Stimulated activated memory B cell treated with anti-CD40 and anti-IgM and Interleukin-4, amounts not matched to agents 10 μg/mL and 1 μg/mL and 100 μg/mL, for 72 hours (primary cell): Measurements from ENCODE around the gene BABAM2.

Experiments
- ATAC-seq: fragments of 150-1000 bp; cut with Tn5 transposase; 2 replicates; pipeline ENCODE4 v1.10.0; 2021
- H3K27ac Mint-ChIP-seq: one replicate; pipeline ENCODE4 v1.8.0; 2022; ENCODE audit warnings: mild to moderate bottlenecking, mixed read lengths
- H3K27me3 Mint-ChIP-seq: one replicate; pipeline ENCODE4 v1.8.0; 2022; ENCODE audit warnings: mixed read lengths
- H3K36me3 Mint-ChIP-seq: one replicate; pipeline ENCODE4 v1.8.0; 2022; ENCODE audit warnings: mixed read lengths
- H3K4me1 Mint-ChIP-seq: one replicate; pipeline ENCODE4 v1.8.0; 2022; ENCODE audit warnings: mixed read lengths
- H3K4me3 Mint-ChIP-seq: one replicate; pipeline ENCODE4 v1.8.0; 2022; ENCODE audit warnings: mild to moderate bottlenecking, moderate library complexity, mixed read lengths
- H3K9me3 Mint-ChIP-seq: one replicate; pipeline ENCODE4 v1.8.0; 2022; ENCODE audit warnings: mixed read lengths

BABAM2 gene

GRCh38 chr2:28311660-28312249 lies 421.2 kb downstream of the BABAM2 start:
- ATAC-seq, result no peak
- Mint-ChIP-seq H3K4me1 (peaks cover 5% of the 10 kb centered on the region), H3K27ac (no peak overlapping the region), H3K9me3 (no peaks in the 10 kb centered on the region), H3K36me3 (peaks cover 40% of the 10 kb centered on the region), H3K27me3 (no peaks in the 10 kb centered on the region), H3K4me3 (no peak overlapping the region)

DNA sequence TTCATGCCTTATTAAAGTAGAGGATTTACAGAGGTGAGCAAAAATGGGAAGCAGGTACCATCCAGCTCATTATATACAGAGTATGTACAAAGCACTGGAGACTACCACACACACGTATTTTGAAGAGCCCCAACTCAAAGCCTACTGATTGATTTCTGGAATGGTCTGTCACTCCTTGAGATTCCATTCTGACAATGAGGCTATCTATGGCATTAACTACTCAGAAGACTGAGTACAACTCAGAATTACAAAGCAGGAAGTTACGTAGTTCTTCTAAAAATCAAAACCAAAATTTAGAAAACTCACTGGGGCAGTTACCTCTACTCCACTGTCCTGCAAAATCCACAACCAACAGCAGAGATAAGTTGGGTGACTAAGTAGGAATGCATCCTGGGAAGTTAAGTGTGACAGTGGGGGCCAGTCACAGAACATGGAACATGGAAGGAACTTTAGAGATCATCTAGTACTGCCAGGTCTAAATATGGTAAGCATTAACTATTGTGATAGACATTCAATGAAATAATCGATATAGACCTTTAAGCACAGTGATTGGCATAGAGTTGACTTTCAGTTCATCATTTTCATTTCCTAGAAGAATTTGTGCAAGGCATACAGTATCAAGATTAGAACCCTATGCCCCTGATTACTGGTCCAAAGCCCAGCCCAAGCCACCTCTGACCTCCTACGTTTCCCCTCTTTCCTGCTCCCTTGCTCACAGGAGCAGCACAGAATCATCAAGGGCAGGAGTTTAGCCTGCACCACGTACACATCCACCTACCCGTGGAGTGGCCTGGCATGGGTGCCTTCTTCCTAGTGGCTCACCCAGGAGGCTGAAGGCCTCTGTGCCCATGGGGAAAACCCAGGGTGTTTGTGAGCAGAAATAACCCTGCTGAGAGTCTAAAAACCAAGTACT lies 422.0 kb downstream of the BABAM2 start:
- Mint-ChIP-seq H3K4me1 (peaks cover 5% of the 10 kb centered on the region), H3K36me3 (peaks cover 40% of the 10 kb centered on the region), H3K27me3 (no peaks in the 10 kb centered on the region), H3K27ac (no peak overlapping the region), H3K9me3 (no peaks in the 10 kb centered on the region), H3K4me3 (no peak overlapping the region)
- ATAC-seq, result no peak

- ATAC-seq, result no peak
- Mint-ChIP-seq H3K27ac (no peak overlapping the region), H3K9me3 (no peaks in the 10 kb centered on the region), H3K4me3 (no peak overlapping the region), H3K4me1 (peaks cover 5% of the 10 kb centered on the region), H3K27me3 (no peaks in the 10 kb centered on the region), H3K36me3 (peaks cover 40% of the 10 kb centered on the region)
These were observed 422.8 kb downstream of the BABAM2 start for GRCh38 chr2:28313220-28313784.

DNA sequence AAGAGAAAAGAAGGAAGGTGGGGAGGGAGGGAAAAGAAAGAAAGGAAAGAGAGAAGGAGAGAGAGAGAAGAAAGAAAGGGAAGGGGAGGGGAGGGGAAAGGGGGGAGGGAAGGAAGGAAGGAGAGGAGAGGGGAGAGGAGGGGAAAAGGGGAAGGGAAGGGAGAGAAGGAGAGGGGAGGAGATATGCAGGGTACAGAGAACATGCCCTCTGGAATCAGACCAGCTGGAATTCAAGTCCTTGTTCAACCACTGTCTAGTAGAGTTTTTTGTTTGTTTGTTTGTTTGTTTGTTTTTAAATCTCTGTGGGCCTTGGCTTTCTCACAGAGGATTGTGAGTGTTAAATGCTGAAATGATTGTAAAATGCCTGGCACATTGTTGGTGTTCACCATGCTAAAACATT lies 424.4 kb downstream of the BABAM2 start:
- H3K36me3 Mint-ChIP-seq, result peaks cover 25% of the 10 kb centered on the region
- H3K27ac Mint-ChIP-seq, result no peak overlapping the region
- no peaks in the 10 kb centered on the region for H3K27me3 Mint-ChIP-seq
- H3K9me3 Mint-ChIP-seq, result no peaks in the 10 kb centered on the region
- H3K4me1 Mint-ChIP-seq, result peaks cover 5% of the 10 kb centered on the region
- no peak for ATAC-seq
- no peak overlapping the region for H3K4me3 Mint-ChIP-seq

DNA sequence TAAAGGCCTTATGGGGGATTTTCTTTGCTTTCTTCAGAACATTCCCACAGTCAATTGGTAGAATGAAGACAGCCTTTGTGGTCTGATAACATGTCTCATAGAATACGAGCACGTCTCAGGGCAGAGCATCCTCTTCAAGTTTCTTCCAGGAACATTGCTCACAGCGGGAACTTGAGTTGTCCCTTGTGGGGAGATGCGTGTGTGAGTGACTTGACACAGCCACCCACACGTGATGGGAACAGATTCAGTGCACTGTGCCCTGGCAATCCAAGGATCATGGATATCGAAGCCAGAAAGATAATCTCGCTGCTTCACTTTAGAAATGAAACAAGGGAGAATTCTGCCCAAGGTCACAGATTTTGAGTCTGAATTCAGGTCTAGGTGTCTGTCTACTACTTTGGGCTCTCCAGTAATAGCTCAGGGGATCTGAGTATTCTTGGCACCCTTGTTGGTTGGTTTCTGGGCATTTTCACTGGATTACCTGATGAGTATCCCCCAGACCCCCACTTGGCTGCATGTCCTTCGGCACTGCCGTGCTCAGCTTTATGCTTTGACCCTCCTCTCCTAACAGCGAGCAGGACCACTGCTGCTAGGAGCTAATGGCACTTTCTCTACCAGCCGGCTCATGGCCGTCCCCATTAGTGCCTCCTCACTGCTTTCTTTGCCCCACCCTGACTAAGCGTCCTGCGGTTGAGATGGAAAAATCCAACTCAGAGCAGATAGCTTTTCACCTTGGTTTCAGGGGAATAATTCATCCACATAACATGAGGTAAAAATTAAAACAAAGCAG lies 426.2 kb downstream of the BABAM2 start:
- H3K27me3 Mint-ChIP-seq, result no peaks in the 10 kb centered on the region
- H3K27ac Mint-ChIP-seq, result no peak overlapping the region
- H3K9me3 Mint-ChIP-seq, result no peaks in the 10 kb centered on the region
- H3K4me1 Mint-ChIP-seq, result peaks cover 5% of the 10 kb centered on the region
- no peak overlapping the region for H3K4me3 Mint-ChIP-seq
- ATAC-seq, result no peak
- H3K36me3 Mint-ChIP-seq, result peaks cover 18% of the 10 kb centered on the region

DNA sequence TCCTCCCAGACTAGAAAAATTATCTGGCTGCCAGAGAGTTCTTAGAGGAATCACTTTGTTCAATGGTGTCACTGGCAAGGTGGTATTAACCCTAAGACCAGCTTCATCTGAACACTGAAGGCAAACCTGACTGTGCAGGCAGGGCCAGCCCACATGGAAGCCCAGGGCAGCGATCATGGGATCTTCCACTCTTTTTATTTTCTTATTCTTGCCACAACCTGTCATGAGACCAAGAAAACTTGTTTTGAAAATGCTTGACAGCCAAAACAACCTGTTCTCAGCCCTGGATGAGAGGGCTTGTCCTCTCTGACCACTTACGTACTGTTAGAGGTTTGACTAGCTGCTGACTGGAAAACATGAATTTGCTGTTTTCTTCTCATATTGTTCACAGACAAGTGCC lies 426.9 kb downstream of the BABAM2 start:
- Mint-ChIP-seq H3K27me3 (no peaks in the 10 kb centered on the region), H3K27ac (peak overlapping the region; percentile 18), H3K4me1 (peaks cover 5% of the 10 kb centered on the region), H3K9me3 (no peaks in the 10 kb centered on the region), H3K36me3 (peaks cover 18% of the 10 kb centered on the region), H3K4me3 (no peak overlapping the region)
- no peak for ATAC-seq

DNA sequence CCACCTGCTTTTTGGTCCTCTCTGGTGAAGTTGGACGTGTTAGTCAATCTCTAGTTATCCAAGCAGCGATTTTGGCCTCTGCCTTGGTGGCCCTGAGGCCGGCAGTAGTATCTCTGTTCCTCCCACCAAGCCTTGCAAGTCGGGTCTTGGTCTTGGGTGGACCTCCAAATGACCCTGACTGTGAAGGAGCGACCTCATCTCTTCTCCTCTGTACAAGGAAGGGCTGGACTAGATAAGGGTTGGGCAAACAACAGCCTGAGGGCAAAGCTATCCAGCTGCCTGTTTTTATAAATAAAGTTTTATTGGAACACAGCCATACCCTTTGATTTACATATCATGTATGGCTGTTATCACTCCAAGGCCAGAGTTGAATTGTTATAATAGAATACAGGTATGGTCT lies 427.5 kb downstream of the BABAM2 start:
- Mint-ChIP-seq H3K9me3 (no peaks in the 10 kb centered on the region), H3K36me3 (peaks cover 17% of the 10 kb centered on the region), H3K4me3 (no peak overlapping the region), H3K27me3 (no peaks in the 10 kb centered on the region), H3K27ac (peak overlapping the region; percentile 18), H3K4me1 (peaks cover 2% of the 10 kb centered on the region)
- ATAC-seq, result no peak

DNA sequence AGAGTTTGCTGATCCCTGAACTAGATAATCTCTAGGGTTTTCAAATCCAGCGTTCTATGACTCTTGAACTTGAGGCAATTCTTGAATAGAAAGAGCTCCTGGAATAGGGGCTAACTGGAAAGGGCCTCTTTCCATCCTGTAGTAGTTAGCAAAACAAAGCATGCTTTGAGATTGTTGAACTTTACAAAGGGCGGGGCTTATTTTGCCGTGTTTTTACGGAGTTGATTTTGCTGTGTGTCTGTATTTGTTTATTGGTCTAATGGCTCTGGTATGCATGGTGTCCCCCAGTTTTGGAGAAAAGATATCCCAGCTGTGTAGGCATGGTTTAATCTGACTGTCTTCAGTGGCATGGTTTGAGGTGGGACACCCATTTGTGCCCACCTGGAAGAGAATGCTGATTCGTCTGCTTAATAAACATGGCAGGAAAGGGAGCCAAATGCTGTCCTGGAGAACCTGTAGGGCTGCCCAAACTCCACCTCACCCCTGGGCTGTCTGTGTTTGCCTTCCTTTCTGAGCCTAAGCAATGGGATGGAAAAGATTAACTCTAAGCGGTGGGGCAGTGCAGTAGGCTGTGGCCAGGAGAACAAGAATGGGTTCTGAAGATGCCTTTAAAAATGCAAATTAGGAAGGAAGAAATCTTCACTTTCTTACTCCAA lies 428.1 kb downstream of the BABAM2 start:
- no peak for ATAC-seq

DNA sequence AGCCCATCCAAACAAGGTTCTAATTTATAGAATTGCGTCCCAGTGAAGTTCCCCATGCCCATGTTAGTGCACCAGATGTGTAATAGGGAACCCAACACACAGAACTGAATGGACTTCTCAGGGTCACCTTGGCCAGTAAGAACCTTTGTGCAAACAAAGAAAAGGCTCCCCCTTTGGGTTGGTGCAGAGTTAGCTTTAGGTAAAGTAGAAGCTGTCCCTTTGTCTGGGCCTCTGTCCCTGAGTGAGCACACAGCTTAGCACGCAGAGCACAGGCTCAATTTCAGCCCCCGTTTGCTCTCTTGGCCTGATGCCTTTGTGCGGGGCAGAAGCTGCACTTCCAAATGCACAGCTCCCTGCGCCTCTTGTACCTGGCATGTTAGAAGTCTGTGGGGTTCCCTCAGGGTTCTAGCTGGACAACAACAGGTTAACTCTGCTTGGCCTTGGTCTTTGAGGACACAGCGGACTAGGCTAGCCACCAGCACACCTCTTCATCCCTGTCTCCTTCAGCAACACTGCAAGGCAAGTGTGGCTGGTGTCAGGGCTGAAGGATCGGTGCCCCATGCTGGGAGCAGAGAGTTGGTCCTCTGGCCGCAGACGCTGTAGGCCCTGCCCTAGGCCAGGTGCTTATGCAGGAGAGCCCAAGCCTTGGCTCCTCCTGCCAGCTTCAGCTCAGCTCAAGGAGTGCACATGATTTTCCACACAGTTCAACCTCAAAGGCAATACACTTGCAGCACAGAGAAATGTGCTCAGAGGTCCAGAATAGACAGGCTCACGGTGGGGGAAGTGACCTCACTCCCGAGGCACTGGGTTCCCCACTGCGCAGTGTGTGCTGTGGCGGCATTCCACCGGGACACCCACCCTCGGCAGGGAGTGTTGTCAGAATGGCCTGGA lies 428.8 kb downstream of the BABAM2 start:
- no peak for ATAC-seq
- Mint-ChIP-seq H3K9me3 (no peaks in the 10 kb centered on the region), H3K4me1 (no peaks in the 10 kb centered on the region), H3K36me3 (peaks cover 17% of the 10 kb centered on the region), H3K4me3 (no peak overlapping the region), H3K27me3 (no peaks in the 10 kb centered on the region), H3K27ac (no peak overlapping the region)

More for the DNA sequence above, 428.1 kb downstream of the BABAM2 start:
- no peak overlapping the region for H3K4me3 Mint-ChIP-seq
- no peaks in the 10 kb centered on the region for H3K27me3 Mint-ChIP-seq
- H3K4me1 Mint-ChIP-seq, result no peaks in the 10 kb centered on the region
- peaks cover 17% of the 10 kb centered on the region for H3K36me3 Mint-ChIP-seq
- H3K27ac Mint-ChIP-seq, result no peak overlapping the region
- no peaks in the 10 kb centered on the region for H3K9me3 Mint-ChIP-seq

DNA sequence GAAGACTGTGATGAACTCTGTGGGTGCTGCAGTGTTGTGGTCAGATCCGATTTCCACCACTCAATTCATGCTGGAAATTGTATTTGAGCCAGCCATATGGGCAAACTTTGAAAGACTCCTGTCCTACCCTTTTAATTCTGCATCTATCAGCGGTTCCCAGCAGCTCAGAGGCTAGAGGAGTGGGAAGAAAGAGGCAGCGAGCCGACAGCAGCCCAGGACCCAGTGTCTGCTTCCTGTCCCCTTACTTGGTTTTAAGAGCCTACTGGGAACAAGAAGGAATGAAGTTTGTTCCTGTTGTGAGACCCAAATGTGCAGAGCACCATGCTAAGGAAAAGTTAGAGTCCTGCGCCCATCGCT lies 429.5 kb downstream of the BABAM2 start:
- Mint-ChIP-seq H3K9me3 (no peaks in the 10 kb centered on the region), H3K36me3 (peaks cover 11% of the 10 kb centered on the region), H3K4me1 (peaks cover 1% of the 10 kb centered on the region), H3K27ac (no peak overlapping the region), H3K4me3 (no peak overlapping the region), H3K27me3 (no peaks in the 10 kb centered on the region)
- no peak for ATAC-seq

DNA sequence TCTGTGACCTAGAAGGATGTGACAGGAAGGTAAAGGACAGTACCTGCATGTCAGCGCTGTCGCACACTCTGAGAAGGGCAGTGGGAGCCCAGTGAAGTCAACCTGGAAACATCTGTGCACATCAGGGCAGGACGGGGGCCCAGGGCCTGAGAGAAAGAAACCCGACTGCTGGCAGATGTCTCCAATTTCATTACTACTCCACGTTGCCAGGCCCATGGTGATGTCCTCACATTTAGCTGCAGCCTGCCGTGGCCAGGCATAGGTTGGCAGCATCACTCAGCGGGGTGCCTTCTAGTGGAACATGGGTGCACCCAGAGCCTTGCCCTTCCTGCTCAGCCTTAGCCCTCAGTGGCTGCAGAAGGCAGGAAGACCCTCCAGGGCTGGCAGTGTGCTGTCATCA lies 429.8 kb downstream of the BABAM2 start:
- Mint-ChIP-seq H3K9me3 (no peaks in the 10 kb centered on the region), H3K36me3 (peaks cover 10% of the 10 kb centered on the region), H3K27ac (no peak overlapping the region), H3K4me3 (no peak overlapping the region), H3K27me3 (no peaks in the 10 kb centered on the region), H3K4me1 (peaks cover 5% of the 10 kb centered on the region)
- ATAC-seq, result no peak

DNA sequence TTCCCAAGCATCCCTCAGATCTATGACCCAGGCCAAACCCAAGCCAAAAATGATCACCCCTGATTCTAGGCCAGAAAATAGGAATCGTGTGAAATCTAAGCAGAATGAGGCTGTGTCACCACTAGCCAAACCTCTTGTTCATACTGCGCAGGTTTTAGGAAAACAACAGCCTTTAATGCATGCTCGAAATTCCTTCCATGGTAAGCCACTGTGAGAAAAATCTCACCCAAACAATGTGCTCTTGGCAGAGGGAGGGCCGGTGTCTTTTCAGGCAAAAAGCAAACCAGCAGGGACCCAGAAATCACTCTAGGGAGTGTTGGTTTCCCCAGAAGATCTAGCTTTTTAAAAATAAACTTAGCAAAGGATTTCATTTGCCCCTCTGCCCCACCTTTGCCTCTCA lies 430.9 kb downstream of the BABAM2 start:
- peaks cover 10% of the 10 kb centered on the region for H3K36me3 Mint-ChIP-seq
- no peak overlapping the region for H3K27ac Mint-ChIP-seq
- H3K27me3 Mint-ChIP-seq, result no peaks in the 10 kb centered on the region
- no peak for ATAC-seq
- peaks cover 15% of the 10 kb centered on the region for H3K4me1 Mint-ChIP-seq
- H3K4me3 Mint-ChIP-seq, result no peak overlapping the region
- no peaks in the 10 kb centered on the region for H3K9me3 Mint-ChIP-seq

- no peak overlapping the region for H3K4me3 Mint-ChIP-seq
- no peak overlapping the region for H3K27ac Mint-ChIP-seq
- no peaks in the 10 kb centered on the region for H3K27me3 Mint-ChIP-seq
- peaks cover 22% of the 10 kb centered on the region for H3K4me1 Mint-ChIP-seq
- H3K9me3 Mint-ChIP-seq, result no peaks in the 10 kb centered on the region
- H3K36me3 Mint-ChIP-seq, result peaks cover 10% of the 10 kb centered on the region
- no peak for ATAC-seq
These were observed 431.5 kb downstream of the BABAM2 start for GRCh38 chr2:28322051-28322450.

GRCh38 chr2:28322456-28322855 lies 431.9 kb downstream of the BABAM2 start:
- peaks cover 26% of the 10 kb centered on the region for H3K4me1 Mint-ChIP-seq
- no peaks in the 10 kb centered on the region for H3K9me3 Mint-ChIP-seq
- peaks cover 13% of the 10 kb centered on the region for H3K36me3 Mint-ChIP-seq
- no peak overlapping the region for H3K4me3 Mint-ChIP-seq
- no peak for ATAC-seq
- no peaks in the 10 kb centered on the region for H3K27me3 Mint-ChIP-seq
- H3K27ac Mint-ChIP-seq, result no peak overlapping the region
